Calu3 (cell line): Measurements from ENCODE around the gene APBA2. TPM values are rescaled to one million over a fixed set of nuclear protein-coding genes. Genes with fewer than 3 reads are reported as not detected.

Experiments used
- BruUV-seq: library from RNA; stranded (reverse); fragments of 400-500 nt; replicated peaks from 2 replicates; lab custom pipeline; 2021; lab: Mats Ljungman, UMichigan
- CTCF ChIA-PET: fragments of 300-600 bp; sonication (Branson Sonifier 250); formaldehyde crosslinking; loops from one replicate; lab custom pipeline; 2022; ENCODE audit warnings: antibody characterized with exemption; lab: Charles Lee
- DNase-seq: peaks from one replicate; pipeline ENCODE4 v3.0.0; 2022
- H3K27ac Mint-ChIP-seq: one replicate; pipeline ENCODE4 v1.8.0; 2022; ENCODE audit warnings: mixed read lengths; ENCODE audit not compliant: unreplicated experiment
- H3K27me3 Mint-ChIP-seq: one replicate; pipeline ENCODE4 v1.8.0; 2022; ENCODE audit warnings: mixed read lengths; ENCODE audit not compliant: unreplicated experiment
- H3K36me3 Mint-ChIP-seq: one replicate; pipeline ENCODE4 v1.8.0; 2022; ENCODE audit warnings: mild to moderate bottlenecking, moderate library complexity, mixed read lengths; ENCODE audit not compliant: insufficient read depth, unreplicated experiment
- H3K4me1 Mint-ChIP-seq: one replicate; pipeline ENCODE4 v1.8.0; 2022; ENCODE audit warnings: mild to moderate bottlenecking, low read depth, mixed read lengths; ENCODE audit not compliant: unreplicated experiment
- H3K4me3 Mint-ChIP-seq: one replicate; pipeline ENCODE4 v1.8.0; 2022; ENCODE audit warnings: mild to moderate bottlenecking, low read depth, moderate library complexity, mixed read lengths; ENCODE audit not compliant: unreplicated experiment
- H3K9me3 Mint-ChIP-seq: one replicate; pipeline ENCODE4 v1.8.0; 2022; ENCODE audit warnings: low read depth, mixed read lengths; ENCODE audit not compliant: unreplicated experiment
- CTCF ChIP-seq: fragments of 200-600 bp; IDR thresholded peaks from one replicate; pipeline ENCODE4 v1.8.0; 2022; ENCODE audit warnings: antibody characterized with exemption; ENCODE audit not compliant: unreplicated experiment
- intact Hi-C: fragments of 100-400 bp; cut with micrococcal nuclease; formaldehyde crosslinking; loops from one replicate; pipeline ENCODE4 v1.10.0; 2022; ENCODE audit not compliant: unreplicated experiment
- total RNA-seq: library from RNA; stranded (reverse); gene quantifications from 2 replicates; pipeline ENCODE4 v1.2.3, GENCODE V29; 2022

Gene APBA2
- total RNA-seq, 1 experiment from 2014 or later, result not detected

GRCh38 chr15:29065571-29065970 is 179.8 kb downstream of the APBA2 start:
- Mint-ChIP-seq H3K4me1 (no peaks in the 10 kb centered on the region), H3K4me3 (no peak overlapping the region), H3K27me3 (no peaks in the 10 kb centered on the region), H3K27ac (no peak overlapping the region), H3K9me3 (peaks cover 2% of the 10 kb centered on the region), H3K36me3 (no peaks in the 10 kb centered on the region)
- TF ChIP-seq CTCF, result no peak
- intact Hi-C loops, result no loop called here
- no TSS peak for BruUV-seq
- CTCF ChIA-PET, result no interaction called here
- no peak for DNase-seq

- H3K27me3 Mint-ChIP-seq, result no peaks in the 10 kb centered on the region
- TF ChIP-seq CTCF, result no peak
- CTCF ChIA-PET, result no interaction called here
- peaks cover 2% of the 10 kb centered on the region for H3K9me3 Mint-ChIP-seq
- no peaks in the 10 kb centered on the region for H3K36me3 Mint-ChIP-seq
- intact Hi-C loops, result no loop called here
- no TSS peak for BruUV-seq
- H3K4me3 Mint-ChIP-seq, result no peak overlapping the region
- H3K4me1 Mint-ChIP-seq, result no peaks in the 10 kb centered on the region
- DNase-seq, result no peak
- no peak overlapping the region for H3K27ac Mint-ChIP-seq
Measured at GRCh38 chr15:29066310-29066709, 180.5 kb downstream of the APBA2 start.

DNA sequence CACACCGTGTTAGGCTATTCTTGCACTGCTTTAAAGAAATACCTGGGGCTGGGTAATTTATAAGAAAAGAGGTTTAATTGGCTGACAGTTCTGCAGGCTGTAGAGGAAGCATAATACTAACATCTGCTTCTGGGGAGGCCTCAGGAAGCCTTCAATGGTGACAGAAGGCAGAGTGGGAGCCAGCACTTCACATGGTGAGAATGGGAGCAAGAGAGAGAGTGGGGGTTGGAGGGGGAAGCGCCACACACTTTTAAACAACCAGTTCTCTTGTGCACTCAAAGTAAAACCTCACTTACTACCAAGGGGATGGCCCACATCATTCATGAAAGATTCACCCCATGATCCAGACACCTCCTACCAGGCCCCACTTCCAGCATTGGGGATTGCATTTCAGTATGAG is 181.1 kb downstream of the APBA2 start:
- no peaks in the 10 kb centered on the region for H3K4me1 Mint-ChIP-seq
- BruUV-seq, result no TSS peak
- no peaks in the 10 kb centered on the region for H3K36me3 Mint-ChIP-seq
- DNase-seq, result no peak
- intact Hi-C loops, result no loop called here
- H3K27ac Mint-ChIP-seq, result no peak overlapping the region
- no peak overlapping the region for H3K4me3 Mint-ChIP-seq
- no peaks in the 10 kb centered on the region for H3K27me3 Mint-ChIP-seq
- CTCF ChIA-PET, result no interaction called here
- H3K9me3 Mint-ChIP-seq, result peaks cover 2% of the 10 kb centered on the region
- TF ChIP-seq CTCF, result no peak

- peaks cover 2% of the 10 kb centered on the region for H3K9me3 Mint-ChIP-seq
- intact Hi-C loops, result no loop called here
- no peaks in the 10 kb centered on the region for H3K27me3 Mint-ChIP-seq
- CTCF ChIA-PET, result no interaction called here
- no peak overlapping the region for H3K27ac Mint-ChIP-seq
- BruUV-seq, result no TSS peak
- no peaks in the 10 kb centered on the region for H3K4me1 Mint-ChIP-seq
- TF ChIP-seq CTCF, result no peak
- DNase-seq, result no peak
- no peak overlapping the region for H3K4me3 Mint-ChIP-seq
- H3K36me3 Mint-ChIP-seq, result no peaks in the 10 kb centered on the region
Measured at GRCh38 chr15:29067949-29068348, 182.2 kb downstream of the APBA2 start.
